Mononuclear cell (primary cell): ENCODE data around the gene TBX15. TPM values are rescaled to one million over a fixed set of nuclear protein-coding genes. Genes with fewer than 3 reads are reported as not detected.

Source experiments
- H3K27me3 ChIP-seq: 2 replicates; pipeline ENCODE4 v1.6.0; 2011; ENCODE audit warnings: low read length, control low read depth; ENCODE audit not compliant: insufficient read depth
- H3K4me1 ChIP-seq: 2 replicates; pipeline ENCODE4 v1.5.1; 2011; ENCODE audit warnings: mild to moderate bottlenecking, low read length, control low read depth; ENCODE audit not compliant: insufficient read depth
- H3K4me3 ChIP-seq: 2 replicates; pipeline ENCODE4 v1.5.1; 2011; ENCODE audit warnings: mild to moderate bottlenecking, low read length, moderate library complexity
- H3K9me3 ChIP-seq: 2 replicates; pipeline ENCODE4 v1.5.1; 2011; ENCODE audit warnings: low read depth, mild to moderate bottlenecking, control low read depth, low read length
- total RNA-seq: library from RNA; depleted of rRNA; stranded (reverse); fragments of >200 nt; gene quantifications from one replicate; pipeline ENCODE4 v1.2.3, GENCODE V29; 2012

TBX15 gene
- total RNA-seq, 1 donor: 0.21 TPM

DNA sequence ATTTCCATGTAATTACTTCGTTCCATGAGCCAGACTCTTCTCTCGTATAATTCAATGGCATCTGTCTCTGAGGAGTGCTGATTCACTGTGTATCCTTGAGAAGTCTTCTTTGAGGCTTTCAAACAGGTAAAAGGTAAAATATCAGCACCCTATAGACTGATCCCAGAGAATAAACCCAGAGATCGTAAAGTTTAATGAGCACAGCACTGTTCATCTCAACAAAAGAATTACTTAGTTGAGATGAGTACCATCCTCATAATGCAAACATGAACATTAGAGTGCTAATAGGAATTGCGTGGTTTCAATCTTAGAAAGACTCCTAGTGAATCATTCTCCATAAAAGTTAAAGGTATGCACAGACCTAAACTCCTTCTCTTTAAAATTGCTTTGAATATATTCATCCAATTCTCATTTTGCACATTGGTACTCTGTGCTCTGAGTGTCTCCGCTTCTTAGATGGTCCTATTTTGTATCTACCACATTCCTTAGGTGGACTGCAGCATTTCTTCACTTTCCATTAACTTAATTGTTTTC is 97.2 kb downstream of the TBX15 start:
- H3K4me1 ChIP-seq: no peaks in the 10 kb centered on the region
- H3K9me3 ChIP-seq: no peaks in the 10 kb centered on the region
- no peak overlapping the region for H3K4me3 ChIP-seq
- no peaks in the 10 kb centered on the region for H3K27me3 ChIP-seq

DNA sequence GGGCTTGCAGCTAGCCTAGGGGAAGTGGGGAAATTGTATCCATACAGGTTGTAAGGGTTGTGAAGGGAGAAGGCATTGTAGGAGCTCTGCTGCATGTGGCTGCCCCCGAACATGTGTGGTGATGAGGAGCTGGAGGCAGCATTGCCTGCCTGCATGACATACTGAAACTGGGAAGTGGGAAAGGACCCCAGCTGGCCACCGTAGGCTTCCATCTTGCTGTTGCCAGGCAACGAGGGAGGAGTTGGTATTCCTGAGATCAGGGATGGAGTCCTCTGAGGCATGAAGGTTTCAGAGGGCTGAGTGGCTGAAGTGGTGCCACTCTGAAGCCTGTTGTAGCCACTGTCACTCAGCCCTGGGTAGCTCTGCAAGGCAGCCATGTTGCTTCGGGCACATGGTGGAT is 103.2 kb downstream of the TBX15 start:
- H3K4me1 ChIP-seq: no peaks in the 10 kb centered on the region
- no peaks in the 10 kb centered on the region for H3K27me3 ChIP-seq
- H3K9me3 ChIP-seq: no peaks in the 10 kb centered on the region
- H3K4me3 ChIP-seq: no peak overlapping the region

DNA sequence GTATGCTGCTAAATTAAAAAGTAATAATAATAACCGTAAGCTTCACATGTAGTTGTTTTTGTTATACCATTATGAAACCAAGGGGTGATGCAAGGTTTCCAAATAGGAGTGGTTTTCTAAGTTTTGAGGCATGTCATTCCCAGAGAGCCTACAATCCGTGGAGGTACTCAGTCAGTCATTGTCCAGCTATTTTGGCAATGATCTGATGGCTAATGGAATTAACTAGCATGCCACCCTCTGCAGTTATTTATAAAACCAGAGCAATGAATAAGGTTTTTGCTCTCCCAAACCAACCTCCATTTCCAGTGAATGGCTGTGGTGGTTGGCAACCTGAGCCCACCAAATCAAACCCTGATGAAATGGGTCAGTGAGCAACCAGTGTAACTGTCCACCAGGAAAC is 106.4 kb downstream of the TBX15 start:
- H3K4me1 ChIP-seq: no peaks in the 10 kb centered on the region
- no peaks in the 10 kb centered on the region for H3K9me3 ChIP-seq
- H3K4me3 ChIP-seq: no peak overlapping the region
- H3K27me3 ChIP-seq: no peaks in the 10 kb centered on the region

DNA sequence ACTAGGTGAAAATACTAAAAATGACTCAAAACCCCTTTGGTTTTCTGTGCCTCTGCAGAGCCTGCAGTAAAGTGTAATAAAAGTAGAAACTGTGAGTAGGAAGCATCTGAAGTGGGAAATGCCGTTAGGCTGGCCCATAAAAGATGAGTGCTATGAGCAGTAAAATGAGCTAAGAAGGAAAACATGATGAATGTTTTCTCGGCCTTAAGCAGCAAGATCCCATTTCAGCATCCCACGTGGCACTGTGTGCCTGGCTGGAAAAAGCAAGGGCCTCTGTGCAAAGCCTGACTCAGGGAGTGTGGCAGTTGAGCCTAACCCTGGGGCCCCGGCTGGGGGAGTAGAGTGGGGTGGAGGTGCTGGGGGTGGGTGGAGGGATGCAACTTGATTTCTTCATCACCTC is 109.5 kb downstream of the TBX15 start:
- Histone ChIP-seq H3K4me1 (no peaks in the 10 kb centered on the region), H3K27me3 (no peaks in the 10 kb centered on the region), H3K4me3 (no peak overlapping the region), H3K9me3 (no peaks in the 10 kb centered on the region)

DNA sequence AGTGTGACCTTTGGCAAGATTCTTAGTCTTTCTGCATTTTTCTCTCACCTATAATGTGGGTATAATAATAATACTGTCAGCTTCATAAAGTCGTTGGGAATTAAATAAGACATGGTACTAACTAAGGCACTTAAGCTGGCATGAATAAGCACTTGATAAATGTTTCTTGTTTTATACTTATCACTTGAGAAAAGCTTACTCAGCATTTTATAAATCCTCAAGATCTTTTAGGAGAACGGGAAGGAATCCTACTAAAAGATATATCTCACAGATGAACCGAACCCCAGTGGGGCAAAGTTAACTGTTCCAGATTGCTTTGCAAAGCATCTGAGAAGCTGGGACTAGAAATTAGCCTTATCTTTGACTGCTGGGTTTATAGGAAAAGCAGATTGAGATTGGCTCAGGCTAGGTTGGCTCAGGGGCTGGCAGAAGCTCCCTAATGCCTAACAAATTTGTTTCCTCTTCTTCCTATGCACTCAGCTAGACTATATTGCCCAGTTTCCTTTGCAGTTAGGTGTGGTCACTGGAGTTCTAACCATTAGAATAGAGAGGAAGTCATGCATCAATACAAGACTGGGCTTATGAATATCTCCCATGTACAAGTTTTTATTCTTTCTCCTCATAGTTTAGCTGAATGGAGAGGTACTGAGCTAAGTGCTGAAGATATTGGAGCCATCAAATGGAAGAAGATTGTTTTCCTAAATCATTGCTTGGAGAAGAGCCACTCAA is 110.3 kb downstream of the TBX15 start:
- Histone ChIP-seq H3K4me1 (no peaks in the 10 kb centered on the region), H3K9me3 (no peaks in the 10 kb centered on the region), H3K4me3 (no peak overlapping the region), H3K27me3 (no peaks in the 10 kb centered on the region)

DNA sequence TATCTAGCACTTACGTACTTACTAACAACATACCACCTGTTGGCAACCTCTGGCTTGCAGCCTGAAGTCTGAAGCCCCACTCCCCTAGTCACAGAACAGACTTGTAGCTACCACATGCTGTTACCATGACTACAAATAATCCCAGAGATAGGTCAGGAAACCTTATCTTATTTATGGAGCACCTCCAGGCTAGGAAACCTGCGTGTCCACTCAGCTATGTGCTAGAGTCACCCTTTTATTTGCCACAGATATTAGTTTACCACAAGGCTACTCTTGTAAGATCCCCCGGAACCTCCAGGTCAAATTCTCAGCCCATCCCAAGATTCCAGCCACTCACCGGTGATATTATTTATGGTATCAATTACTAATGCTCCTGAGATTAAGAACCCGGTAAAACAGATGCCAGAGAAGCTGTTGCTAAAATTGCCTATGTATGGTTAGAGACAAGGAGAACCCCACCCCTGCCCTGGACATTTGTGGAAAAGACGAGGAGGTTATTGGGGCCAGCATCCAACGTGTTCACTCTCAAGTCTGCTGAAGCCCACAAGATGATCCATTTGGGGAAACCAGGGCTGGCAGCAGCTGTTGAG is 116.5 kb downstream of the TBX15 start:
- H3K4me3 ChIP-seq: no peak overlapping the region
- H3K4me1 ChIP-seq: no peaks in the 10 kb centered on the region
- H3K9me3 ChIP-seq: no peaks in the 10 kb centered on the region
- H3K27me3 ChIP-seq: no peaks in the 10 kb centered on the region

DNA sequence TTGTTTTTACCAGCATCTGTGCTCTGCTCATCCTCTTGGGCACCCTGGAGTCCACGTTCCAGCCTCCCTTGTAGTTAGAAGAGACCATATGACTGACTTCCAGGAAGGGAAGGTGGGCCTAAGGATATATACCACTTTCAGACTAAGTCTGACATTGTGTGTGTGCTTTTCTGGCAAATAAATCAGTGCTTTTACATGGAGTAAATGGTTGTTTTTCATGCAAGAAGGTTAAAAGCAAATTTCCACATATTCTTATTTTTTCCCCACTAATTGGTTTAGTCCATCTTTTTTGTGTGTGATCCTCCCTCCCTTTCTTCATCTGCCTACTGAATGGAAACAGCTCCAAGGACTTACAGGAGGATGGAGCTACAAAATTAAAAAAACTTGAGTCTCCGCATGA is 119.8 kb downstream of the TBX15 start:
- no peaks in the 10 kb centered on the region for H3K9me3 ChIP-seq
- H3K4me1 ChIP-seq: no peaks in the 10 kb centered on the region
- no peak overlapping the region for H3K4me3 ChIP-seq
- no peaks in the 10 kb centered on the region for H3K27me3 ChIP-seq

DNA sequence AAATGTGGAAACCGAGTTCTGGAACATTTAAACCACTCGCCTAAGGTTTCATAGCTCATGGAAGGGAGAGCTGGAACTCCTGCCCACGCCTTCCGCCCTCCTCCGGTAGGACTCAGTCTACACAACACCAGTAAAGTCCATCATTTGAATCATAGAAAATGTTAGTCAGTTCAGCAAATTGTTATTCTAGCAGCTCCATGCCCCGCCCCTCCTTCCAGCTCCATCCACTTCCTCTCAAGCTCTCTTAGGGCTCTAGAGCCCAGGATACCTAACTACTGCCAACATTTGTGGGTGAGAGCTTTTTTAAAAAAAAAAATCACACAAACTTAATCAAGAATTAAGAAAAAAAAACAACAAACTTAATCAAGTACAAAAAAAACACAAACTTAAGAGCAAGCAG is 121.8 kb downstream of the TBX15 start:
- H3K27me3 ChIP-seq: no peaks in the 10 kb centered on the region
- H3K9me3 ChIP-seq: no peaks in the 10 kb centered on the region
- H3K4me3 ChIP-seq: no peak overlapping the region
- H3K4me1 ChIP-seq: no peaks in the 10 kb centered on the region

DNA sequence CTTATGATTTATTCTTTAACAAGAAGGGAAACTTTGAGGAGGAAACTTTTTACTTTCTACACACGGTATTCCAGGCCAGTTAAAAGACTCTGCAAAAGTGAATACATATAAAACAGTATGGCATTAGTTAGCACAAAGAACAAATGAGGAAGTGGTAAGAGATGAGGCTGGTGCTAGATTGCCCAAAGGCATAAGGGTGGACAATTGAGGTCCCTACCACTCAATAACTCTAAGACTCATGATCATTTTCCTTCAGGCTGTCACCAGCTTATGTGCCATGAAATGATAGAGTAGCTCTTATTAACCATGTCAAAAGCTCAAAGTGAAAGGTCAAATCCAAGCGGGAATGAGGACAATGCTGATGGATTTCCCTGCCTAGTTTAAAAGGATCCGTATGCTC is 124.5 kb downstream of the TBX15 start:
- H3K9me3 ChIP-seq: no peaks in the 10 kb centered on the region
- H3K4me3 ChIP-seq: no peak overlapping the region
- no peaks in the 10 kb centered on the region for H3K27me3 ChIP-seq
- no peaks in the 10 kb centered on the region for H3K4me1 ChIP-seq

DNA sequence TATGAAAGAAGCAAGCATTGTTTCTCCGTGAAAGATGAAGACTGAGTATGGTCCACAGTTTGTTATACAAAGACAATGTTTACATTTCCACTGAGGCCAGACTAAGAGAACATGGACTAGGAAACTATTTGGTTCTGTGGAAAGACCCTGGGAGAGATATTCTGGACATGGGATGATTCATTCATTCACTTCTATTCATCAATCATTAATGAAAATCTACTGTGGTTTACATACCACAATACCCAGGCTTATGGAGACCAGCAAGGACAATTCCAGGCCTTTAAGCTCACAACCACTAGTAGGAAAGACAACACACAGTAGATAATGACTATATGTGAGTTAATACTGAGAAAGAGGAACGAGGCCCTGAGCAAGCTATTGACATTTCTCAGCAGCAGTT is 125.4 kb downstream of the TBX15 start:
- Histone ChIP-seq H3K4me1 (no peaks in the 10 kb centered on the region), H3K27me3 (no peaks in the 10 kb centered on the region), H3K4me3 (no peak overlapping the region), H3K9me3 (no peaks in the 10 kb centered on the region)

DNA sequence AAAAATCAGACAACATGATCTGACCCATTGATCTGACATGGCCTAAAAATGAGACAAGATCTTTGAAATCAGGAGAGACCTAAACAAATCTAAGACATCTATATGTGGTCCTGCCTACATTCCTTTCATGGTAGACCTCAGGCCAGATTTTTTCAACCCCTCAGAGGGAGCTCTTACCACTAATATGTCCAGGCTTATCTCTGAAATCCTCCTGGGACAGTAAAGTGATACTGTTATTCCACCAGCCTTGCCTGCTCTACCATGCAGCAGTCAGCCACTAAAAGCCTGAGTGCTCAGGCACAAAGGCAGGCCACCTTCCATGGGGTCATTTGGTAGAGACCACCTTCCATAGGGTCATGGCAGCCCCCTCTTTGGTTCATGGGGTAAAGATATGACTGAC is 126.9 kb downstream of the TBX15 start:
- no peaks in the 10 kb centered on the region for H3K9me3 ChIP-seq
- no peaks in the 10 kb centered on the region for H3K4me1 ChIP-seq
- H3K4me3 ChIP-seq: no peak overlapping the region
- H3K27me3 ChIP-seq: no peaks in the 10 kb centered on the region

DNA sequence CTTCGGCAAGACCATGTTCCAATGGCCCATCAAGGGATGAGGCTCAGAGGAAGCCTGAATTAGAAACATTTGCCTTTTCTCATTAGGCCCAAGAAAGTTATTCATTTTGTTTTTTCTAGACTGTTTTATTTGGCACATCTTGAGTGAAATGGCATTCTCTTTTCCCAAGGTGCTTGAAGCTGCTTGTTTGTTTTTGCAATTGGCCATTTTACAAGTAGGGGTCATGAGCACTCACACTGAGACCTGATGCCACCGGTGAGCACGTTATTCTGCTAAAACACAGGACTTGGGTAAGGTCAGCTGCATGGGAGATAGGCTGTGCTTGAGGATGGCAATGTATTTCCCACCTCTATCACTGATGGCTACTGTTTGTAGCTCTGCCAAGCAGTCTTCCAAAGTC is 128.1 kb downstream of the TBX15 start:
- Histone ChIP-seq H3K9me3 (no peaks in the 10 kb centered on the region), H3K27me3 (no peaks in the 10 kb centered on the region), H3K4me3 (no peak overlapping the region), H3K4me1 (no peaks in the 10 kb centered on the region)

DNA sequence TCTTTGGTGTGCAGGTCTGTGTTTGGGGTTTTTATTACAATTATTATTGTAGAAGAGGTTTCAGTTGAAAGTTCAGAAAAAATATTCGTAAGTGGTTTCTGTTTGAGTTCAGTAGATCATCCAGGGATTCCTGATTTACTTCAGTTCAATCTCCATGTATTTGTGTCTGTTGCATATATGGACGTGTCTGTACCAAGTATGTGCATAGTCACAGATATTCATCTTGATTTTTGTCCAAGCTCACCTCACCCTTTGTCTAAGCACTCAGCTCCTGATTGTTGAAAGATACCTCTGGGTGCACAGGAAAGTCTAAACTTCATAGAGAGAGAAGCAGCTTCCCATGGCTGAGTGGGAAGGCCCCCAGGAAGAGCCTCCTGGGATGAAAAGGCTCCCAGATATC is 141.7 kb downstream of the TBX15 start:
- Histone ChIP-seq H3K4me3 (no peak overlapping the region), H3K4me1 (no peaks in the 10 kb centered on the region), H3K27me3 (no peaks in the 10 kb centered on the region), H3K9me3 (no peaks in the 10 kb centered on the region)

DNA sequence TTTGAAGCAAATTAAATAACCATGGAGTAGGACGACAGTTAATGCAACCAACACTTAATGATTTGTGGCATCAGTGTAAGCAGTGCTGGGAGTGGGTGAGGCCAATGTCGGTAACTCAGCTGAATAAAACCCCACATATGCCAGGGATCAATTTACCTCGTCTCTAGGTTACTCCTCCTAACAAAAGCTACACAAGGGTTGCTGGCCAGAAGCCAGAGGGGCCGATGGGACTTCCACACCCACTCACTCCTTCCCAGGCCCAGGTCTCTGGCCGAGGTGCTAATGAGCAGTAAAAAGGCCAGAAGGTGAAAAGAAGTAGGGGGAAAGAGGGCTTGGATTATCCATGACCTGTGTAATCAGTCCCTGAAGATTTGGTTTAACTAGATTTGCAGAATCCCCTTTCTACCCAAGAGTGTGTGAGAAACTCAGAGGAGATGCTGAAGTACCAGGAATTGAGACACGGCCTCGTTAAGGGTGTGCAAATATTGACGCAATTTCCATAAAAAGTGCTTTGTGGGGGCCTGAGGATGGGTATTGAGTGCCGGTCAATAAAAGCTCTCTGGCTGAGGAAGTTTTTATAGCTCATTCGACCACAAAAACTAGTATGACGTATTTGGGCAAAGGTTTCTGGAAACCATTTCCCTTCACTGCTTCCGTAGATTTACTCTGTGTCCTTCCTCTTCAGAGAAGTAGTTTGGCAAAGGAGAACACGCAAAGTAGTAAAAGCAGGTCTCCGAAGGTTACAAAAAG is 145.5 kb downstream of the TBX15 start:
- Histone ChIP-seq H3K9me3 (no peaks in the 10 kb centered on the region), H3K27me3 (no peaks in the 10 kb centered on the region), H3K4me1 (no peaks in the 10 kb centered on the region), H3K4me3 (no peak overlapping the region)

DNA sequence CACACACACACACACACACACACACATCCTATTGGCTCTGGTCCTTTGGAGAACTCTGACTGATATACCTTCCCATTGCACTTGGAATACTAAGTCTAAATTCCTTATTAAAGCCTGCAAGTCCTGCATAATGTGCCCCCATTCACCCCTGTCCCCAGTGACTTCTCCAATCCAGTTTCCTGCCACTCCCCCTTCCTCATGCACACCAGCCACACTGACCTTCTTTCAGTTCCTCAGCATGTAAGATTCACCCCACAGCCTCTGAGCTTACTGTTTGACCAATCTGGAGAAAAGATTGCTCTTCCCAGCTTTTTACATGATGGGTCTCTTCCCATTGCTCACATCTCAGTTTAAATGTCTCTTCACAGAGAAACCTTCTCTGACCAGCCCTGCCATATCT is 146.6 kb downstream of the TBX15 start:
- no peaks in the 10 kb centered on the region for H3K4me1 ChIP-seq
- H3K9me3 ChIP-seq: no peaks in the 10 kb centered on the region
- H3K27me3 ChIP-seq: no peaks in the 10 kb centered on the region
- H3K4me3 ChIP-seq: no peak overlapping the region
